NCI-H2171 treated with DMSO at 0.1 percent for 48 hours (cell line): ENCODE results near the gene HOXB1.
"Not testable (repeated sequence)": the region's sequence is repeated elsewhere in the genome, so short reads cannot be mapped to it uniquely, and the experiment has no call there.

ENCODE experiments used
- DNase-seq: peaks from one replicate; lab custom pipeline; 2025; lab: John Stamatoyannopoulos, UW

Gene HOXB1

DNA sequence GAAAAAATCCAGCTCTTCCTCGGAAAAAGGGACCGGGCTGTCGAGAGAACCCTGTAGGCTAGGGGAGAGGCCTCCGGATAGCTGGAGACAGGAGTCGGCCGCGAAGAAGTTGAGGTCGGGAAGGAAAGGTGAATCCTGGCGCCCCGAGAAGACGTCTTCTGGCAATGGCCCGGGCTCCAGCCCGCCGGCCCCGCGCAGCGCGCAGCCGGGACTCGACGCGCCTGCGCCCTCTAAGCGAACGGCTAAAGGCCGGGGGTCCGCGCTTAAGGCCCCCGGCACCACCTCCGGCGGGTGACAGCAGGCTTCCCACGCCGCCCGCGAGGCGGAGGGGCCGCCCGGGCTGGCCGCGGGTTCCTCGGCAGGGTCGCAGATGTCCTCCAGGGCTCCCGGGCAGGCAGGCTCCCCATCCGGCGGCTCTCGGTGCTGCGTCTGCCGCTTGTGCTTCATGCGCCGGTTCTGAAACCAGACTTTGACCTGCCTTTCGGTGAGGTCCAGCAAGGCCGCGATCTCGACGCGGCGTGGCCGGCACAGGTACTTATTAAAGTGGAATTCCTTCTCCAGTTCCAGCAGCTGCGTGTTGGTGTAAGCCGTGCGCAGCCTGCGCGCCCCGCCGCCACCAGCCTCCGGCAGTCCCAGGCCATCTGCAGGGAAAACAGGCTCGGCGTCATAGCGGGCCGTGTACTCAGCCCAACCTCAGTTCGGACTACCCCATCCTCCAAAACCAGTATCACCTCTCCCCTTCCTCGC, 12.5 kb upstream of the HOXB1 start:
- no peak for DNase-seq

DNA sequence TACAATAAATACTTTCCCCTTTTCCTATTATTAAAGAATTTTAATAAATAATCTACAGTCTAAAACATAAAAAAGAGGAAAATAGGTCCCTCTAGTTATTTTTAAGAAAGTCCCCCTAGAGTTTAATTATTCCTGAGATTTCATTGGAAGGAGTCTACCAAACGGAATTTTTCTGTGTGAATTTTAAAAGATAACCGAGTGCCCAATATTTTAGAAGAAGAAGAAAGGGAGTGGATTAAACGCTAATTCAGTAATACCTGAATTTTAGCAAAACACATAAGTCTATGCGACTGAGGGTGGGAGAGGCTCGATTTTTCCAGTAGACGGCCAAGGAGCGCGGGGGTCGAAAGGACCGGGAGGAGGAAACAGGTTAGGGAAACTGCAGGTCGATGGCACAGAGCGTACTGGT, 11.9 kb upstream of the HOXB1 start:
- no peak for DNase-seq

DNA sequence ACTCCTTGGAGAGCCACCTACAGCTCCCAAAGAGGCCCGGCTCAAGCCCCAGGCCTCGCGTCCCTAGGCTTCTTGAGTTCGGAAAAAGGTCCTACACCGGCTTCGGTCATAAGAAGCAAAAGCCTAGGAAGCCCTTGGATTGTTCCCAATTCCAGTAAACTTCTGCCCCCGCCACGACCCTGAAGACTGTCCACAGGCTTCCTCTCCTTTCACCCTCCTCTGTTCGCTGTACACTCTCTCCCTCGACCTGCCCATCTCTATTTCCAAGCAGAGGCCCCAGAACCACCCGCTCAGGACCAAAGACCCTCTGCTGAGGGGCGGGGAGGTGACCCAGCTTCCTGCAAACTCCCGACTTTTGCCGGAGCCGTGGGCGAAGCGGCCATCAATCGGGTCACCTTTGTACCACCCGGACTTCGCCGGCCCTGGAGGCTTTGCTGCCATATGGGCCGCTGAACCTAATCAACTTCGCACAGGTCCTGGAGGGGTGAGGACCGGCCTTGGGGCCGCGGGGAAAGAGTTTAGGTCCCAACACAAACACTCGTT, 11.4 kb upstream of the HOXB1 start:
- no peak for DNase-seq

DNA sequence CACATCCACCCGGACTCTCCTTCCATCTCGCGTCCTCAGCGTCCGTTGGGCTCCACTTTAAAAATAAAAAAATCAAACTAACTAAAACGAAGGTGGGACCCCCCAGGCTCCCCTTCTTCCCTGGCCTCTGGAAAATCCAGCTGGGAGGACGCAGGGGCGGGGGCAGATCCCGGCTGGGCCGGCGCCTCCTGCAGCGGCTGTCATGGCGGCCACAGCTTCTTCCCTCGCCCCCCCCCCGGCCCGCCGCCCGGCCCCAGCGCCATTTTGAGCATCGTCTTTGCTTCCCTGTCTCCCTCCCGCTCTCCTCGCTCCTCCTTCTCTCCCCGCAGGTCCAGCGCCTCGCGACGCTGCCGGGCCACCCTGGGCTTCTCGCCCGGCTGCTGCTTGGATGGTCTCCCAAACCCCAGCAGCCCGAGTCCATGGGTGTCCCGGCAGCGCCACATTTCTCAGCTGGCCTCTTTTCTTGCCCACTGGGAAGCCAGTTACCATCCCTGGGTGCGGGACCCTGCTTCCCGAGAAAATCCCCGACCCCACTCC, 10.8 kb upstream of the HOXB1 start:
- no peak for DNase-seq

DNA sequence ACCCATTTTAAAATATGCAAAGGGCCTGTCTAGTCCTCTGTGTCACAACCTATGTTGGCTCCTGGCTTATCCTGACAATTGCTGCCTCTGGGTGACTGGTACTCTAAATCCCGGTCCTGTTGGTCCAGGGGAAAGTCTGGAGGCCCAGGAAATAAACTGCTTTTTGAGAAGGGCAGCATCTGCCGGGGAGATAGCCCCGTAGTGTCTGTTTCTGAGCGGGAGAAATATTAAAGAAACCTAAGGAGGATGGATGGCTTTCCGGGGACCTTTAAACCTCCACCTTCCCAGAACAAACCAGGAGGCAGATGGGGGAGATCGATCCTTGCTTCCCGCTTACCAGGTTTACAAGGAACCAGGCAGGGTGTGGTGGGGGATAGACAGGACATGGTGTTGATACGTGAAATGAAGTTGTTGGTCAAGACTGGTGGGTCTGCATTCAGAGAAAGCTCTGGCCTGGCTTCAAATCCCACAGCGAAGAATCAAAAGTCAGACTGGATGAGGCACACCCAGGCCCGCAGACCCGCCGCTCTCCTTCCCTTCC, 10.3 kb upstream of the HOXB1 start:
- no peak for DNase-seq

DNA sequence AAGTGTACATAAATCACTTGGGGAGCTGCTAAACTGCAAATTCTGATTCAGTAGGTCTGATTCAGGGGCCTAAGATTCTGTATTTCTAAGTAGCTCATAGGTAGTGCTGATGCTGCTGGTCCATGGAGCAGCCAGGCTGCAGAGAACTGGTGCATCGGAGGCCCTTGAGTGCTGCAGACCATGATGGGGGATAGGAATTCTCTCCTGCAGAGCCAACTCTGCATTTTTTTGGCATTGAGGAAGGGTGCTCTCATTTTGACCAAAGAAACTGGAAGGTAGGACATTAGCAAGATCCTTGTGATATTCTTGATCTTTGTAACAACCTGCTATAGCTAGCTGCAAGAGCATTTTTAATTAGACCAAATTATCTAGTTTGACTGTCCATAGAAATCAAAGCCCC, 9.4 kb upstream of the HOXB1 start:
- no peak for DNase-seq

DNA sequence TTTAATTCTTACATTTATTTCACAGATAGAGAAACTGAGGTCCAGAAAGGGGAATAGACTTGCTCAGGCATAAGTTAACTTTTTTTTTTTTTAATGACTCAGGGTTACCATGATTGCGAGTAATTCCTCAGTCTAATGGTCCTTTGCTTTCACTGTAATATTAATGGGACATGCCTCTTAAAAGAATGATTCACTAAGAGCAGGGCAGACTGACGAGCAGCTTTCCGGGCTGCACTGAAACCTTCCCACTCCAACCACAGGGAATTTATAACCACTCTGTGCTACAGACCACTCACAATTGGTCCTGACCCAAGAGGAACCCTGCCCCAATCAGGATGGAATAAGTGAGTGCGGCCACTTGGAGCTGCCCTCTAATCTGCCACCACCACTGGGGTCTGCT, 8.4 kb upstream of the HOXB1 start:
- no peak for DNase-seq

DNA sequence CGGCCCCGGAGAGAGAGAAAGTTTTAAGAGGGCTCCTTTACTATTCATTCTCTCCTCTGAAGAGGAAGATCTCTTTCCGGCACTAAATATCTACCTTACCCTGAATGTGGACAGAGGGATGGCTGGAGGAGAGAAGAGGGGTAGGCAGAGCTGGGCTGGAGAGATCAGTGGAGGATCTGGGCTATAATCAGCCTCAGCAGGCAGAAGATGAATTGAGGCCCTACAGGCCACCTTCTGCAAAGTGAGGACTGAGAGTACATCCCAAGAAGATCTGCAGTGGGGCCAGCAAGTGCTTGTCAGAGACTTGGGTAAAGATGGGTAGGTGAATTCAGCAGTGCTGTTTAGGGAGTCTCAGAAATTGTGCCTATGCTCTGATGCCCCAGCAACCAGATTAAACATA, 6.5 kb upstream of the HOXB1 start:
- no peak for DNase-seq

DNA sequence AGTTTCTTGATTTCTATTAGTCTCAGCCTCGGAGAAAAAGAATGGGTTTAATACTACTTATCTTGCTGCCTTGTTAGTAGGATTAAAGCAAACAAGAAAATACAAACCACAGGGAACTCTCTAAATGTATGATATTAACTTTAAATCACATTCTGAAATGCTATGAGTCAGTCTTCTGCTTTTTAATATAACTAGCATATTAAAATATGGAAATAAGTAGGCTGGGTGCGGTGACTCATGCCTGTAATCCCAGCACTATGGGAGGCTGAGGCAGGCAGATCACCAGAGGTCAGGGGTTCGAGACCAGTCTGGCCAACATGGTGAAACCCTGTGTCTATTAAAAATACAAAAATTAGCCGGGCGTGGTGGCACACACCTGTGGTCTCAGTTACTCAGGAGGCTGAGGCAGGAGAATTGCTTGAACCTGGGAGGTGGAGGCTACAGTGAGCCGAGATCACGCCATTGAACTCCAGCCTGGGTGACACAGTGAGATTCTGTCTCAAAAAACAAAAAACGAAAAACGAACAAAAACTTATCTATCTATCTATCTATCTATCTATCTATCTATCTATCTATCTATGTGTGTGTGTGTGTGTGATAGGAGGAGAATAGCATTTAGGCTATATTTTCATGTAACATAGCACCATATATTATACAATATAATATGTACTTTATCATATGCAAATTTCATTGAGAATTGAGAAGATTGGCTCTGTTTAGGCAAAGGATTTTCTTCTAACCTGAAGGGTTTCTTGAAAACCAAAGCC, 5.2 kb upstream of the HOXB1 start:
- not testable (repeated sequence) for DNase-seq

DNA sequence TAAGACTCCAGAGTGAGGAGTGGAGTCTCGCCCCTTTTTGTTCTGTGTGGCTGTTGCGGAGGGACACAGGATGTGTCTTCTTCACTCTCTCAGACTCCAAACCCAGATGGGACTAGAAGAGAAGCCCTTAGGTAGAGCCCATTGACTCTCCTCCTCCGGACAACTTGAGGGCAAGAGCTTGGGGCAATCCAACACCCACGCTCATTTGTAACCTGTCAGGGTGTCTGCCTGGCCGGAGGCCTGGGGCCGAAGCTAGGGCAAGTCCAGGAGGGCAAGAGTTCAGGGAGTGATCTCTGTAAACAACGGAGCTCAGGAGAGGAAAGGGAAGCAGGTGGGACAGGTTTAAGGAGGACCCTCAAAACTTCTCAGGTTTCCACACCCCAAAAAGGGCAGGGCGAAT, 1.4 kb upstream of the HOXB1 start:
- no peak for DNase-seq

DNA sequence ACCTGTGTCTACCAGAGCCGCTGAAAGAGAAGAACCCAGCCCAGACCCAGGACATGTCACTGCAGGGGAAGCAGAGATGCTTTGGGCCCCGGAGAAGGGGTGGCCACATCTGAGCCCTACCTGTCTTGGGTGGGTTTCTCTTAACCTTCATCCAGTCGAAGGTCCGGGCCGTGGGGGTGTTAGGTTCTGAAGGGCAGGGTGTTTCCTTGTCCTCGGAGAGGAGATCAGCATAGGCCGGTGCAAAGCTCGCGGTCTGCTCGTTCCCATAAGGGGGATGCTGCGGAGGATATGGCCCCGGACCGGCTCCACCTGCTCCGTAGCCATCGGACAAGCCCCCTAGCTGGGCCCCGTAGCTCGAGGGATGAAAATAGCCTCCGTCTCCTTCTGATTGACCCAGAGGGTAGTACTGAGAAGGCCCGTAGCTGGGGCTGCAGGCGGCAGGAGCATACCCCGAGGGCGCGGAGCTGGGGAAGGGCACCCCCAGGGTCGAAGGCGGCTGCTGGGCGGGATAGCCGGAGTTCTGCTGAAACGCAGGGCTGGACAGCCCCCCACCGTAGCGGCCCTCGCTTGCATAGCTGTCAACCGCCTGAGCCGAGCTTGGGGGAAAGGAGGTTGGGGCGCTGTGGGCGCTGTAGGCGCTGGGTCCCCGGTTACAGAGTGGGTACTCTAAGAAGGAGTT, 464 bp downstream of the HOXB1 start:
- DNase-seq, result no peak

DNA sequence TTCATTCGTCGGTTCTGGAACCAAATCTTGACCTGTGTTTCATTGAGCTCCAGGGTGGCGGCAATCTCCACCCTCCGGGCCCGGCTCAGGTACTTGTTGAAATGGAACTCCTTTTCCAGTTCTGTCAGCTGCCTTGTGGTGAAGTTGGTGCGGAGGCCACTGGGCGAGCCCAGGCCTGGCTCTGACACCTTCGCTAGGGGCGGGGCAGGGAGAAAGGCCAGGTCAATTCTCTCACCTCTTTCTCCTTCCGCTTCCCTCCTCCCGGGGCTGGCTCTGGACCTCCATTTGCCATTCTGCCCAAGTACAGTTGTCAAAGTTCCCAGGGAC, 1.2 kb downstream of the HOXB1 start:
- no peak for DNase-seq

DNA sequence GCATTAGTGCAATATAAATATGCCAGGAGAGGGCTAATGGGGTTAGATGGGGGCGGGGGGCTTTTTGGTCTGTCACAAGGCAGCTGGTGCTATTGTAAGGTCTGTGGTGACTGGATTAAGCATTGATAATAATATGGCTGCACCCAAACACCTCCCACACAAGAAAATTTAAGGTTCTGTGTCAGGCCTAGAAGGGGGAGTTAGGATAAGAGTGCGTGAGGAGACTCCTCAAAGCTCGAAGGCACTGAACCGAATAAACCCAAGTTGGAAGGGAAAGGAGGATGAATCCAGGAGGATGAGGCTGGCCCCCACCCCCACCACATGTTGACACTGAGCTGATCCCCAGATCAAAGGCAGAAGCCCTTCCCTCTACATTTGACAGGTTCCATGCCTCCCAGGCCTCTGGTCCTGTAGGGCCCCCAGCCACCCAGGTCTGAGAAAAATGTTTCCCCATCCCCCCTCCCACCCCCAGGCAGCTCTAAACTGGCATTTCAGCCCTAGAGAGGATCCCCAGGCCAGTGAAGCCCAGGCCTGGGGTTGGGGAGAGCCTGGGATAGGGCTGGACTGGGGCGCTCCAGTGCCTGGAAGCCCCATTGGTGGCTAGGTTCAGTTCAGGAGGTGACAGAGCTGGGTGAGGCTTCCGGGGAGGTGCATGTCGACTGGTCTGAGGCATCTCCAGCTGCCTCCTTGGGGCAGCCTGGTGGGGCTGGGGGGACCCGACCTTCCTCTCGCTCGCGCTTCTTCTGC, 1.7 kb downstream of the HOXB1 start:
- DNase-seq, result no peak

DNA sequence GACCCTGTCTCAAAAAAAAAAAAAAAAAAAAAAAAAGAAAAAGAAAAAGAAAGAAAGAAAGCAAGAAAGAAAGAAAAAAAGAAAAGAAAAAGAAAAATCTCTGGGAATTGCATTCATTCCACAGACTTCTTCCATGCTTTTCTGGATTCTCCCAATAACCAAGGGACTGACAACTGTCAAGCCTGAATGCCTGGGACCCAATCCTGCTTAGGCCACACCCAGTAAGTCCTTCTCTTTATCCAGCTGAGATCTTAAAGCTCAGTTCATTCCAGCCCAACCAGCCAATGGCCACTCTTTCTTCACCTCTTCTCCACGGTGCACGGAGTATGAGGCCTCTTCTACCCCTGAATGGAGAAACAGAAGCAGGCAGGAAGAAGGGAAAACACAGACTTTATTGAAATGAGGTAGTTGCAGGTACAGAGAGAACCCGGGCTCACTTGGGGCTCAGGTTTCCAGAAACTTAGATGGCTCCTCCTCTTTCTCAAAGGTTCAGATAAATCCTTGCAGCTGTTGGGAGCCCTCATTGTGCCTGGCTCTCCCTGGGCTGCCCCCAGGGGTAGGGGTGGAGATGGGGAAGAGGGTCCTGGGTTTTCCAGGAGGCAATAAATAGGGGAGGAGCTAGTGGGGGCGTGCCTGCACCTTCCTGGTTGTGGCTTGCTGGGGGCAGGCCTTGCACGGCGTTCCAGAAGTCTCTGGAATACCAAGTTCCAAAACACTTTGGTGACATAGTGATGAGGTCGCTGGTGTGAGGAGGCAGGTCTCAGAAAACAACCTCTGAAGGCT, 2.5 kb downstream of the HOXB1 start:
- DNase-seq, result no peak

DNA sequence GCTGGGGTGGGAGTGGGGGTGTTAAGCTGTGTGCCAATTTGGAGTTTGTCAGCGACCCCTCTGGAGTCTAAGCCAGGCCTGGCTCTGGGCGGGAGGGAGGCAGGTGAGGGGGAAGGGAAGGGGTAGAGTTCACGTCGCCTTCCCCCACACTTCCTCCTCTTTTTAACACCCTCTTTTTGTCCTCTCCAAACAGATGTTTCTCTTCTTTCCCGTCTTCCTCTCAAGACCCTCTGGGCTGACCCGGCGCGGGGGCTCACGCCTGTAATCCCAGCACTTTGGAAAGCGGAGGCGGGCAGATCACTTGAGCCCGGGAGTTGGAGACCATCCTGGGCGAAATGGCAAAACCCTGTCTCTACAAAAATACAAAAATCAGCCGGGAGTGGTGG, 3.3 kb downstream of the HOXB1 start:
- DNase-seq, result no peak

DNA sequence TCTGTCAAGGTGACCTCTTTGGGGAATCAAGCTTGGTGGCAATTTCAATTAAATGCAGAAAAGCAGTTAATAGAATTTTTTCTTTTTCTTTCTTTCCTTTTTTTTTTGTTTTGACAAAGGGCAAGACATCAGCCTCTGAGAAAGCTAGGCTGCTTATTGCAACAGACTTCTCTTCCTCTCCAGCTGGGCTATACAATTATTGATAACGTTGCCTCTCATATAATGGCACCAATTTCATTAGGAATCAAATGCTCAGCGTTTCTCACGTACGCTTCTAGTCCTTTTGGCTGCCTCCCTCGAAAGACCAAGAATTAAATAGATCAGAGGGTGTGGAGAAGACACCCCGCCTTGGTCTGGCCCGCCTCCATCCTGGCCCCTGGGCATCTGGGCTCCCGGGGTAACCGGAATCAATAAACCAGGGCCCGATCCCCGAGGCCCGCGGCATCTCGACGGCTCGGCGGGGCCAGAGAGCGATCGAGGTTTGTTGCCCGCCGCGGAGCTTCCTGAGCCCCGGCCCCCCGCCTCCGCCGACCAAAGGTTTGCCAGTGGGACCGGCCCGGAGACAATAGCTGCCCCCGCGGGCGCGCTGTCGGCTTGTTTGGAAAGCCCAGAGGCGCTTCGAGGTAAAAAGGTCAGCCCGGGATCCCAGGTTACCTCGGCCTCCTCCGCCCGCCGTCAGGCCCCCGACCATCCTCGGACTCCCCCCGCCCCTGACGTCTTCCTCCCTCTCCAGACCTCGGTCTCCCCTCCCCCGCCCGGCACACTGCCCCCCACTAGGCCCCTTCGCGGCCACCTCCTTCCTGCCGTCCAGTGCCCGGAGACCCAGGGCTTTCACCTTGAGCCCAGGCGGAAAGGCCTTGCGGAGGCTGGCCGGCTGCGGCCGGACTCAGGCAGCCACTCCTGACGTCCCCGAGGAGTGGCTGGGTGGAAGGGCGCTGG, 3.9 kb downstream of the HOXB1 start:
- DNase-seq, result no peak

DNA sequence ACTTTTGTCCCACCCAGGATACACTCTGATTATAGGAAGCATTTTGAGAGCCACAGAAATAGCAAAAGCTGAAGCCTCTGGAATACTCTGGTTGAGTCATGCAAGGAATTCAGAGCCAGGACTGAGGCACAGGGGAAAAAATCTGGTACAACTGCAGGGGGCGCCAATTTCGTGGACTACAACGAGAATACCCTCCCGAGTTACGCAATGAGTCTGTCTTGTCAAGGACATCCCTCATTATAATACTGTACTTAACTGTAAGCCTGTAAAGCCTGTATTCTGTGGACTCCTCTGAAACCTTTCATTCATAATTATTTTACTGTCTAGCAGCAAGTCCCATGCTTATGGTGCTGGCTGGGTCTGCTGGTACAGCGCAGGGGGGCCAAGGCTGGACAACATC, 7.8 kb downstream of the HOXB1 start:
- DNase-seq, result no peak

DNA sequence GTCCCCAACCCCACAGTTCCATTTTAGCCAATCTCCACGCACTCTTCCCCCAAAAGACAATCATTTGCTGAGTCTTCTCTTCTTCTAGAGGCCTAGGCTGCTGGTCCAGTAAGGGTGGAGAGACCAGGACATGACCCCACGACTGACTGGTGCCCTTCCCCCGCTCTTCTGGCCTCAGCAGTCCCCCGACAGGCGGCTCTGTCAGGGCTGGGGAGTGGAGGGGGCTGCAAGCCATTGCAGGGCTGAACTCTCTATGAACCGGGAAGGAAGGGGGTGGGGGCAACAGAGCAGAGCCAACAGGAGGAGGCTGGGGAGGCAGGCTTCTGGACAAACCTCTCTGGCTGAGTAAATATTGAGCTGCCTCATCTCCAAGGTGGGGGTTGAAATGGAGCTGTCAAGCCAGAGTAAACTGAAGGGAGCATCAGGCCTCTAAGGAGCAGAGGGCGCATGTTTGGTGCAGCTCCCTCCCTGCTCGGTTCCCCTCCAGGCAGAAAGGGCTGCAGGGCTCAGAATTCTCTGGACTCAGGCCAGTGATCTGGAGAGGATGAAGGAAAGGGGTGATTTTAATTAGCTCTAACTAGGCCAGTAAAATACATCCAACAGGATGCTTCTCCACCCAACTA, 8.7 kb downstream of the HOXB1 start:
- no peak for DNase-seq

DNA sequence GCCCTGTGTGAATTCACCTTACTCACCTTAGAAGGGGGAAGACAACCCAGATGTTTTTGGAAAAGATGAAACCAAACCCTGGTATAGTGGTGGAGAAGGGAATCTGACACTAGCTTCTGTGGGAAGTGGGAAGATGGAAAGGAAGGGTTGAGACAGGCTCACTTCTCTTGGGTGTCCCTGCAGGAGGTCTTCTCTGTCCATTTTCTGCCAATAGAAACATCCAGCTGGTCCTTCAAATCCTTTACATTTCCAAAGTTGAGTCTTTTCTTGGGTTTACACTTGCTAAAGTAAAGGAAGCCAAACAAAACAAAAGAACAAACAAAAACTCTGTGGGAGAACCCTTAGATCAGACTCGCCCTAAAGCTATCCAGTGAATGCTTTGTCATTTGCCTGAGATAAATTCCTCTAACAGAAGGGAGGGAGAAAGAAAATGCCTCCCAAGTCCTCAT, 10.2 kb downstream of the HOXB1 start:
- no peak for DNase-seq
